ENCODE measurements around the gene C1orf35.
A peak's percentile ranks its signal among the peaks of the same experiment; 100 is the strongest.

Gene C1orf35

GRCh38 chr1:228141226-228142044 lies 38.3 kb upstream of the C1orf35 start:
- H3K4me3 ChIP-seq (ENCODE audit: control insufficient read depth, low read depth, low read length) = peak overlapping the region; percentile 89
- no peak for TF ChIP-seq CTCF (conservative IDR thresholded peaks at IDR 0.05; ENCODE audit: control insufficient read depth, insufficient read depth, low read depth, low read length)
- DNase-seq (ENCODE audit: low read depth) = peak; percentile 88

- TF ChIP-seq CTCF (conservative IDR thresholded peaks at IDR 0.05; ENCODE audit: control insufficient read depth, insufficient read depth, low read depth, low read length) = no peak
- H3K4me3 ChIP-seq (ENCODE audit: control insufficient read depth, low read depth, low read length) = peak overlapping the region; percentile 89
- no peak for DNase-seq (ENCODE audit: low read depth)
These were observed 37.6 kb upstream of the C1orf35 start for GRCh38 chr1:228140724-228141225.

GRCh38 chr1:228139931-228140723 lies 37.0 kb upstream of the C1orf35 start, which contains the start of gene GUK1:
TSS of gene GUK1 (plus strand) at chr1:228140279. CDS start at chr1:228140303, 24 bp downstream.
- no peak for TF ChIP-seq CTCF (conservative IDR thresholded peaks at IDR 0.05; ENCODE audit: control insufficient read depth, insufficient read depth, low read depth, low read length)
- peak; percentile 99 for DNase-seq (ENCODE audit: low read depth)
- peak within 1 kb of the TSS; percentile 89 for H3K4me3 ChIP-seq (ENCODE audit: control insufficient read depth, low read depth, low read length)

GRCh38 chr1:228139406-228139930 lies 36.3 kb upstream of the C1orf35 start:
- H3K4me3 ChIP-seq (ENCODE audit: control insufficient read depth, low read depth, low read length) = peak overlapping the region; percentile 89
- TF ChIP-seq CTCF (conservative IDR thresholded peaks at IDR 0.05; ENCODE audit: control insufficient read depth, insufficient read depth, low read depth, low read length) = no peak
- no peak for DNase-seq (ENCODE audit: low read depth)

GRCh38 chr1:228136901-228137300 lies 33.8 kb upstream of the C1orf35 start:
- no peak for TF ChIP-seq CTCF (conservative IDR thresholded peaks at IDR 0.05; ENCODE audit: control insufficient read depth, insufficient read depth, low read depth, low read length)
- no peak overlapping the region for H3K4me3 ChIP-seq (ENCODE audit: control insufficient read depth, low read depth, low read length)
- no peak for DNase-seq (ENCODE audit: low read depth)

GRCh38 chr1:228134591-228134990 lies 31.5 kb upstream of the C1orf35 start:
- TF ChIP-seq CTCF (conservative IDR thresholded peaks at IDR 0.05; ENCODE audit: control insufficient read depth, insufficient read depth, low read depth, low read length) = no peak
- no peak overlapping the region for H3K4me3 ChIP-seq (ENCODE audit: control insufficient read depth, low read depth, low read length)
- DNase-seq (ENCODE audit: low read depth) = no peak

All from fibroblast of mammary gland (primary cell).